ENCODE results near the gene FGF3.

The FGF3 gene

DNA sequence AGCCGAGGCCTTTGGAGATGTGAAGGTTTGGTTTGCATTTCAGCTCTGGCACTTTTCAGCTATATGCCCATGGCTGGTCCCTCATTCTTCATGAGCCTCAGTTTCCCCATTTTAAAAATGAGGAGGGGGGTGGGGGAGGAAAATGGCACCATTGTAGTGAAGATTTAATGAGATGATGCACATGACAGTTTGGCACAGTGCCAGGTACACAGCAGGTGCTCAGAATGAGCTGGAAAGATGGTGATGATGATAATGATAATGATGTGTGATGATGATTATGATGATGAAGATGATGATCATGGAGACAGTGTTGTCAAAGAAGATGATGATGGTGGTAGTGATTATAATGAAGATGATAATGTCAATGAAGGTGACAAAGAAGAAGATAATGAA is 24.3 kb upstream of the FGF3 start:
- no peak for DNase-seq (ENCODE audit: low read depth)
- H3K4me3 ChIP-seq (ENCODE audit: low read depth, low read length), result no peak overlapping the region
- TF ChIP-seq, protein P1, sequence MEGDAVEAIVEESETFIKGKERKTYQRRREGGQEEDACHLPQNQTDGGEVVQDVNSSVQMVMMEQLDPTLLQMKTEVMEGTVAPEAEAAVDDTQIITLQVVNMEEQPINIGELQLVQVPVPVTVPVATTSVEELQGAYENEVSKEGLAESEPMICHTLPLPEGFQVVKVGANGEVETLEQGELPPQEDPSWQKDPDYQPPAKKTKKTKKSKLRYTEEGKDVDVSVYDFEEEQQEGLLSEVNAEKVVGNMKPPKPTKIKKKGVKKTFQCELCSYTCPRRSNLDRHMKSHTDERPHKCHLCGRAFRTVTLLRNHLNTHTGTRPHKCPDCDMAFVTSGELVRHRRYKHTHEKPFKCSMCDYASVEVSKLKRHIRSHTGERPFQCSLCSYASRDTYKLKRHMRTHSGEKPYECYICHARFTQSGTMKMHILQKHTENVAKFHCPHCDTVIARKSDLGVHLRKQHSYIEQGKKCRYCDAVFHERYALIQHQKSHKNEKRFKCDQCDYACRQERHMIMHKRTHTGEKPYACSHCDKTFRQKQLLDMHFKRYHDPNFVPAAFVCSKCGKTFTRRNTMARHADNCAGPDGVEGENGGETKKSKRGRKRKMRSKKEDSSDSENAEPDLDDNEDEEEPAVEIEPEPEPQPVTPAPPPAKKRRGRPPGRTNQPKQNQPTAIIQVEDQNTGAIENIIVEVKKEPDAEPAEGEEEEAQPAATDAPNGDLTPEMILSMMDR (IDR thresholded peaks at IDR 0.05; ENCODE audit: control insufficient read depth, extremely low read depth, insufficient read depth), result no peak

GRCh38 chr11:69842746-69843528 is 23.7 kb upstream of the FGF3 start:
- TF ChIP-seq, protein P1 (IDR thresholded peaks at IDR 0.05; ENCODE audit: control insufficient read depth, extremely low read depth, insufficient read depth), result no peak
- H3K4me3 ChIP-seq (ENCODE audit: low read depth, low read length), result no peak overlapping the region
- no peak for DNase-seq (ENCODE audit: low read depth)

- no peak overlapping the region for H3K4me3 ChIP-seq (ENCODE audit: low read depth, low read length)
- DNase-seq (ENCODE audit: low read depth), result peak; percentile 18
- TF ChIP-seq, protein P1 (IDR thresholded peaks at IDR 0.05; ENCODE audit: control insufficient read depth, extremely low read depth, insufficient read depth), result peak; percentile 64
Measured at GRCh38 chr11:69841859-69842698, 22.9 kb upstream of the FGF3 start.

DNA sequence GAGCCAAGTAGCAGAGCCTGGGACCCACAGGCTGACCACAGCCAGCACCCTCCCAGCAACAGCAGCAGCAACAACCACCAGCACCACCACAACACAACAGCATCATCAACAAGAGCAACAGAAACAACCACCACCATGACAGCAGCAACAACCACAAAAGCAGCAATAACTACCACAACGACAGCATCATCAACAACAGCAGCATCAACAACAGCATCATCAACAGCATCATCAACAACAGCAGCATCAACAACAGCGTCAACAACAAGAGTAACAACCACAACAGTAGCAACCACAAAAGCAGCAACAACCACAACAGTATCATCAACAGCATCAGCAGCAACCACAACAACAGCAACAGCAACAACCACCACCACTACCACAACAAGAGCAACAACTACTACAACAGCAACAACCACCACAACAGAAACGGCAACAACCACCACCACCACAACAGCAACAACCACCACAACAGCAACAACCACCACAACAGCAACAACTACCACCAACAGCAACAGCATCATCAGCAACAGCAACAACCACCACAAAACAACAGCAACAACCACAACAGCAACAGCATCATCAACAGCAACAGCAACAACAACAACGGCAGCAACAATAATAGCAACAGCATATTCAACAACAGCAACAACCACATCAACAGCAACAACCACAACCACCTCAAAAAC is 22.1 kb upstream of the FGF3 start:
- TF ChIP-seq, protein P1 (IDR thresholded peaks at IDR 0.05; ENCODE audit: control insufficient read depth, extremely low read depth, insufficient read depth), result no peak
- DNase-seq (ENCODE audit: low read depth), result no peak
- H3K4me3 ChIP-seq (ENCODE audit: low read depth, low read length), result no peak overlapping the region

GRCh38 chr11:69840371-69841169 is 21.4 kb upstream of the FGF3 start:
- no peak overlapping the region for H3K4me3 ChIP-seq (ENCODE audit: low read depth, low read length)
- TF ChIP-seq, protein P1 (IDR thresholded peaks at IDR 0.05; ENCODE audit: control insufficient read depth, extremely low read depth, insufficient read depth), result no peak
- no peak for DNase-seq (ENCODE audit: low read depth)

GRCh38 chr11:69839516-69839915 is 20.3 kb upstream of the FGF3 start:
- H3K4me3 ChIP-seq (ENCODE audit: low read depth, low read length), result no peak overlapping the region
- TF ChIP-seq, protein P1 (IDR thresholded peaks at IDR 0.05; ENCODE audit: control insufficient read depth, extremely low read depth, insufficient read depth), result no peak
- DNase-seq (ENCODE audit: low read depth), result no peak
